GM21619 (cell line): ENCODE measurements around the gene BPIFB1.

Source experiments
- ATAC-seq: cut with Tn5 transposase; IDR thresholded peaks from one replicate; pipeline ENCODE4 v1.9.1; 2021; ENCODE audit not compliant: unreplicated experiment

The BPIFB1 gene

DNA sequence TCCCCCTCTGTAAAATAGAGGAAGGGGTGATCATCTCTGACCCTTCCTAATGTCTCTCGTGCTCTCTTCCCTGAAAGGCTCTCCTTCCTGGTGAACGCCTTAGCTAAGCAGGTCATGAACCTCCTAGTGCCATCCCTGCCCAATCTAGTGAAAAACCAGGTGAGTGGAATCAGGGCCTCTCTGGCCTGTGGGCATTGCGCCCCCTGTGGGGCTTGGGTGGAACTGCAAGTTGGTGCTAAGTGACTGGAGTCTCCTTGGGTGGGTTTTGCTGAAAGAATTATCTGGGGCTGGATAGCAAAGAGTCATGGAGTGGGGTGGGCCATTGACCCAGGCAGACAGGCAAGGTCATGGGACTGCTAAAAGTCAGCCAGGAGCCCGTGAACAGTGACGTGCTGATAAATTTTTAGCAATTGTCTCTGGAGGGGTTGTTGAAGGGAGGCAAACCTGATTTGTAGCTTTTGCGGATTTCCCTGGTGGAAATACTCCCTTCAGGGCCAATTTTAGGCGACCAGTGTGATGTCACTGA, 8.9 kb downstream of the BPIFB1 start:
- no peak for ATAC-seq

DNA sequence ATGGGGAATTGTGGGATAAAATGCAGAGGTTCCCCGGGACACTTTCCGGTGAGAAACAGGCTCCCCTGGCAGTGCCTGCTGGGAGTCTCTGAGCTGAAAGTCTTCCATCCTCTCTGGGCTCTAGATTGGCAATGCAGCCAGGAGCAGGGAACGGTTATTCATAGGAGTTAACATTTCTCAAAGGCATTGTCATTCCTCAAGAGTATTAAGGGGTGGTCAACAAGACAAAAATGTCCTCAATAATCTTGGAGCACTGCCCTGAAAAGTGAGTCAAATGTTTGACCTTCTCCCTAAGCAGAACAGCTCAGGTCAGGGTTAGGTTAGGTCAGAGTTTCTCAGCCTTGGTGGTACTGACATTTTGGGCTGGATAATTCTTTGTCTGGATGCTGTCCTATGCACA, 13.2 kb downstream of the BPIFB1 start:
- no peak for ATAC-seq

DNA sequence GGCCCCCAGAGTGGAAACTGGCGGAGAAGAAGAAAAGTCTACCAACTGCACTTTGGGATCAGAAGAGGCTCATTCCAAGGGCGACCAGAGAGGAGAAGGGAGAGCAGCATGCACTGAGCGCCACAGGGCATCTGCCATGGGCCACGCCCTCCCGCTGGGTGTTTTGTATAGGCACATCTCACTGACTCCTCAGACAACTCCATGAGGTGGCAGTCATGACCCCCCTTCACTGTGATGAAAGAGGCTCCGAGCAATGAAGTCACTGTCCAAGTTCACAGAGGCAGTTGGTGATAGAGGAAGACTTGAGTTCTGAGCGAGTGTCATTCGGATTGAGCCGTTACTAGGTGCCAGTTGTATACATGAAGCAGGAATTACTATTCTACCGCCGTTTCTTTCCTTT, 15.4 kb downstream of the BPIFB1 start:
- no peak for ATAC-seq

DNA sequence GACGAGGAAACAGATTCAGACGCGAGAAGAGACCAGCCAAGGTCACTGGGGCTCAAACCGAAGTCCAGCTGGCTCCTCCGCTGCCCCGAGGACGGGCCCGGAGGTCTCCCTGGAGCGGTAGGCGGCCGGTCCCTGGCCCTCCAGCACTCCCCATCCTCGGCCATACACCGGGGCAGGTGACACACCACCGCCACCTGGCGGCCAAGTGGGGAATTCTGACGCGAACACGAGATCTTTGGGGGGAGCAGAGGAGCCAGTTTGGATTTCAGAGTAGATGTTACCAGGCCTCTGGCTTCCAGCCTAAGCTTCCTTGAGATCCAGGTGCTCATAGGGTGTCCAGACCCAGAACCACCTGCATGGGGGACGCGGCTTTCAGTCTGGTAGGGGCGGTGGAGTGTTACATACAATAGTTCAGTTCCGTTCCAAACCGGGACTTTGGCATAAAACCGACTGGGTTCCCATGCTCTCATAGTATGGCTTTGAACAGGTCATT, 16.1 kb downstream of the BPIFB1 start:
- ATAC-seq: no peak

DNA sequence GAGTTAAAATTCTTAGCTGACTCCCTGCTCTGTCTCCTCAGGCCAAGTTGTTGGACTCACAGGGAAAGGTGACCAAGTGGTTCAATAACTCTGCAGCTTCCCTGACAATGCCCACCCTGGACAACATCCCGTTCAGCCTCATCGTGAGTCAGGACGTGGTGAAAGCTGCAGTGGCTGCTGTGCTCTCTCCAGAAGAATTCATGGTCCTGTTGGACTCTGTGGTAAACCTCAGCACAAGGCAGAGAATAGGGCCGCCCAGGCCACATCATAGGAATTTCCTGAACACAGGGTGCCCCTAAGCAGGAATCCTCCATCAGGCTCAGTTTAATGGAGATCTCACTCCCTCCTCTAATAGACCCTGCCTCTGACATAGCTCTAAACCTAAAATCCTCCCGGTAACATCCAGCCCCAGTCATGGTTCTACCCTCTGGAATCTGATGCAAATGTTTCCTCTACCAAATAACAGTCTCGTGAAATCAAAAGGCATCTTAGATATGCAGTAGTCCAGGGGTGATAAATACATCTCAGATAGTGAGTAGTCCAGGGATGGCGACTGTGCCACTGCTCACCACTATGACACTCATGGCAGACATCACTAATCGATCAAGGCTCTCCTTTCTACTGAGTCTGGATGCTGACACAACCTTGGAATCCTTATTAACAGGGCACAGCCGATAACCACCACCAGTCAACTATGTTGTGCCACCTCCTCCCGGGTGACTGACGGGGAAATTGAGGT, 18.3 kb downstream of the BPIFB1 start:
- ATAC-seq: no peak

DNA sequence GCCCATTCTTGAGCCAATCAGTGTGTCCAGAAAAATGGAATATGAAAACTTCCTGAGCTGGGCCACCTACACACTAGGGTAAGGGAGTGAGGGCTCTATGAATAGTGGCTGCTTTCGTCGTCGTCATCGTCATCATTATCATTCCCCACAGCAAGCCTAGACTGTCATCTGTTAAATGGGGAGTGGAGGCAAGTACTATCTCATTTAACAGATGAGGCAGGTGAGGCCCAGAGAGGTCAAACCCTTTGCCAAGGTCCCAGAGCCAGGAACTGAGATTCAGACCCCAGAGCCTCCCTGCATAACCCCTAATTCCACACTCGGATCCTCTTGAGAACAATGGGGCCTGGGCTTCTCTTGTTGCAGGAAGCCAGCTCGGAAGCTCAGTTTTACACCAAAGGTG, 20.6 kb downstream of the BPIFB1 start:
- no peak for ATAC-seq

DNA sequence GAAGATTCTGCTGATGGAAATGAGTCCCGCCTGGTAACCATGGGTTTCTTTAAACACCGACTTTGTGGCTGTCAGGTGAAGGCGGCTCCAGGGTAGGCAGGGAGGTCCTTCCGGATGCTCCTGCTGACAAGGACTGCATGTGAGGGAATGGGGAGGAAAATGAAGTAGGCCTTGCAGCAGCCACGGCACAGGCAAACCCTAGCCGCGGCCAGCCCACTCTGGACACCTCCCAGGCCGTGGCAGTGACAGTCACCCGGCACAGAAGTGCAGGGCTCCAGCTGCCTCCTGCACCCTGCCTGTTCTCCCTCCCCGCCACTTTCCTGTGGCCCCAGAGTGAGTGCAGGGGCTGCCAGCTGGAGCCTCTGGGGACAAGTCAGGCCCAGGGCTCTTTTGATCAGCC, 21.0 kb downstream of the BPIFB1 start:
- no peak for ATAC-seq

DNA sequence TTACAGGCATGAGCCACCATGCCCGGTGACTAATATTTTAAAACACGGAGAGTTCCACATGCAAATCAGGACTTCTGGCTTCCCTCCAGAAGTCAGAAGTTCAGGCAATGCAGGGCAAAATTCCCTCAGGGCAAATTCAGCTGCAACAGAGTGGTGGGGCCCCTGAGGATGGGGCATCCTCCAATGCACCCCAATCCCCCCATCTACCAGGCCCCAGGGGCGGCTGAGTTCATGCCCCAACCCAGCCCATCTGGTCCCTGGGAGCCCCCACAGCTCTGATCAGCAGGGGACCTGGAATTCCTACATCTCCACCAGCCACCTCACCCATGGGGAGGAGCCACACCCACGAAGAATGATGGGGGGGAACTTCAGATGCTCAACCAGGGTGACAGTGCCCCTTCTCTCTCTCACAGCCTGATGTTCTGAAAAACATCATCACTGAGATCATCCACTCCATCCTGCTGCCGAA, 22.6 kb downstream of the BPIFB1 start:
- no peak for ATAC-seq

DNA sequence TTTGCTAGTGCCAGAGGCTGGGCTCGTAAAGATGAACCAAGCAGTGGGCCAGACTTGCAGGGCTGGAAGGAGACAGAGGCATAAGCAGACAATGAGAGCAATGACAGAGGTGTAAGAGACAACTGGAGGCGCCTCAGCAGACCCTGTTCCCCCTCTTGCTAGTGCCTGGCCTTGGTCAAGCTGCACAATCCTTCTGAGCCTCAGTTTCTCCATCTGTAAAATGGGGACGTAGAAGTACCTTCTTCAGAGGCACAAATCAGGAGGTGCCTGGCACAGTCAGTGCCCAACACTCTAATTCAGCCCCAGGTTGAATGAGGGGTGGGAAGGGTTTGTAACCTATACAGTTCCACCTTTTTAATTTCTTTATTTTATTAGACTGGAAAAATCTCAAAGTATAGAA, 23.2 kb downstream of the BPIFB1 start:
- ATAC-seq: no peak

DNA sequence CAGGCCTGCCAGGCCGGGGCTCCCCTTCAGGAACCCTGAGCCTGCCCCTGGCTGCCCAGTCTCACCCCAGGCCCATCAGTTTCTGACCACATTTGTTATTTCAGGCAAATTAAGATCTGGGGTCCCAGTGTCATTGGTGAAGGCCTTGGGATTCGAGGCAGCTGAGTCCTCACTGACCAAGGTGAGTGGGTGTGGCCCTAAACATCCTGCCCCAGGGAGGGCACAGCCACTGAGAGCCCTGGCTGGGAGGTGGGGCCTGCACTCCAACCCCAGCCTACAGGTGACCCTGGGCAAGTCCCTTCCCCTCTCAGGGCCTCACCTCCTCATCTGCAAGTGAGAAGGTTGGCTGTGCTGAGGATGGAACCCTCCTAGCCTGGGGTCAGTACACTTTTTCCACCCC, 23.8 kb downstream of the BPIFB1 start:
- no peak for ATAC-seq

DNA sequence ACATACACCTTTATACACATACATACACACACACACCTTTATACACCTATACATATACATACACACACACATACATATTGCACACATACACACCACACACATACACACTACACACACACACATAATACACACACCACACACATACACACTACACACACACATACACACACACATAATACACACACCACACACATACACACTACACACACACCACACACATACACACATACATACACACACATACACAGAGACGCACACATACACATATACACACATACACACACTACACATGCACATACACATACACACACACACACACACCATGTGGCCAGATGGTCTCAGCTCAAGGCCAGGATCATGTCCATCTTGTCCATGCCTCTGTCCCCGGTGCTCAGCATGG, 25.7 kb downstream of the BPIFB1 start:
- no peak for ATAC-seq

DNA sequence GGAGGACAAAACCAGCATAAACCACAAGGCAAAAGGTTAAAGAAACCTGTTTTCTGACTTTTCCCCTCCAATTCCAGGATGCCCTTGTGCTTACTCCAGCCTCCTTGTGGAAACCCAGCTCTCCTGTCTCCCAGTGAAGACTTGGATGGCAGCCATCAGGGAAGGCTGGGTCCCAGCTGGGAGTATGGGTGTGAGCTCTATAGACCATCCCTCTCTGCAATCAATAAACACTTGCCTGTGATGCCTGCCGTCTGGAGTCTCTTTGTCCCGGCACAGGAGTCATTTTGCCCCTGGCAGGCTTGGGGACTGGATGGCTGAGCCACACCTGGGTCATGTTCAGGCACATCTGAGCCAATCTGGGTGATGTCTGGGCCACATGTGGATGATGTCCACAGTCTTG, 26.6 kb downstream of the BPIFB1 start:
- no peak for ATAC-seq

DNA sequence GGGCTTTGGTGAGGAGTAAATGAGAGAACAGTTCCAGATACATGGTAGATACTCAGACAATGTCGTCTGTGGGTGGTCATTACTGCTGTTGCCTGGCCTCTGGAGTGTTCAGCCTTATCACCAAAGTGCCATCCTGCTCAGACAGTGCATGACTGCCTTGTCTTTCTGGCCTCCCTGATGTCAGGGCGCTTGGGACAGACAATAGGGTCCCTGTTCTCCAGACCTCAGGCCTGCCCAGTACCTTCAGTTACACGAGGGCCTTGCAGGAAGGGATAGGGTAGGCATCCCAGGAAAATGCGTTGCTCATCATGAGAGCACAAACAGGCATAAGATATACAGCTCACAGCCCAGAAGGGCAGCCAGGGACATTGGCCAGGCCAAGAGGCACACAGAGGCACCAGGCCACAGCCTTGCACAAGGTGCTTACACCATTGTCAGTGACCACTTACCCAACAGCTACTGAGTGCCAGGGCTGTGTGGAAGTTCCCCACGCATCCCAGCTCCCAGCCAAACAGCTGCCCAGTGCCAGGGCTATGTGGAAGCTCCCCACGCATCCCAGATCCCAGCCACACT, 27.4 kb downstream of the BPIFB1 start:
- no peak for ATAC-seq

DNA sequence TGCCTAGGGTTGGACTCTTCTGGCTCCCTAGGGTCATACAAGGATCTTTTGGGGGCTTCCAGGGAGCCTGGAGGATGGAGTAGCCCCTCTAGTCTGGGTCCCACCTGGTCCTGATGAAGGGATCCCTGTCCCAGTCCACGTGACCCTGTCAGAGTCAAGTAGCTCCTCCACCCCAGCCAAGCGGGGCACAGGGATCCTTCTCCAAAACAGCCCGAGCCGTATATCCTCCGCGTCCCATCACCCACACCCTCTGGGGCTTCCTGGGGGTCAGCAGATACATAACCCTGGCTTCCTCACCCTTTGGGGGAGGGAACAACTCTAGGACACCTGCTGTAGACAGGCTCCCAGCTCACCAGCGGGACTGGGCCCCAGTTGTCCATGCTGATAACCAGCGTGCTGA, 28.0 kb downstream of the BPIFB1 start:
- ATAC-seq: no peak

DNA sequence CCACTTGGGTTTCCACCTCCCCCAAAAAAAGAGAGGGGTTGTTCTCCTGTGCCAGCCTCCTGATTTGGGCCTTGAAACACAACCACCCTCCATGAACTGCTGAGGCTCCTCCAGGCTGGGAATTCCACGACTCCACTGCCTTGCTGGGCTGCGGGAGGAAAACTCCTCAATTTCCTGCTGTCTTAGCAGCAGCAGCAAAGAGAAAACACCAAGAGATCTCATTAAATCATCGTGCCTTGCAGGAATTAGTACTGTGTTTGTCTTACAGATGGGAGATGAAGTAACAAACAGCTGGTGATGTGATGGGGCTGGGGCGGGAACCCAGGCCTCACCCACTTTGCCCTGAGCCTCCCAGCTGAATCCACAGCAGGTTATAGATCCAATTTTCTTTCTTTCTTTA, 29.0 kb downstream of the BPIFB1 start:
- ATAC-seq: no peak

DNA sequence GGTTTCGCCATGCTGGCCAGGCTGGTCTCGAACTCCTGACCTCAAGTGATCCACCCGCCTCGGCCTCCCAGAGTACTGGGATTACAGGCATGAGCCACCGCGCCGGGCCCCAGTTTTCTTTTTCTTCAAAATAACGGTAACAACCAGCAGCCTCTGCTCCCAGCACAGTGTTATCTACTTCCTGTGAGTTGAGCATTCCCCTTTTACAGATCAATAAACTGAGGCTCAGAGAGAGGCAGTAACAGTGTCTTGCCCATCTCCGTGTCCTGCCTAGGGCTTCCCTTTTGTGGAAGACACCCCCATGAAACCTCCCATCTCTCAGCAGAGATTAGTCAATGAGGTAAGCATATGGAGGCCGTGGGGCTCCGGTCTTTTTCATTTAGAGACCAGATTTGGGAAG, 29.6 kb downstream of the BPIFB1 start:
- ATAC-seq: no peak

DNA sequence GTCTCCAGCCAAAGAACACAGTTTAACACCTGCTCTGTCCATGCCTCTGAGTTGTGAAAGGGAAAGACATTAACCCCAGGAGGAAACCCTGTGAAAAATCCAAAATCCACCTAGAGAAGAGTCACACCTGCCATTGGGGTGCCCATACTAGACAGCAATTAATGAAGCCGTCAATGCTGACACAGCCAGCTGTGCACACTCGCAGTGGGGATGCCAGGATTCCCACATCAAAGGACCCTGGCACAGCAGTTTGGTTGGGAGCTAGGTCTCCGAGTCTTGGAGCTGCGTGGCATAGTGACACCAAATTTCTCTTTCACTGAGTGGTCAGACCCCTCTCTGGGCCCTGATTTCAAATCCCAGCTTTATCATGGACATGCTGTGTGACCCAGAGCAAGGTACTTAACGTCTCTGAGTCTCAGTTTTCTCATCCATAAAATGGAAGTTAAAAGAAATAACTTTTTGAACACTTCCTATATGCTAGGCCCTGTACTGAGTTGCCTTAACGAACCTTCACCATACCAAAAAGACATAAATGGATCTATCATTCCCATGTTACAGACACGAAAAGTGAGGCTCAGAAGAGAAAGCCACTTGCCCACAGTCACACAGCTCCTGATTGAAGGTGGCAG, 30.8 kb downstream of the BPIFB1 start:
- ATAC-seq: no peak

DNA sequence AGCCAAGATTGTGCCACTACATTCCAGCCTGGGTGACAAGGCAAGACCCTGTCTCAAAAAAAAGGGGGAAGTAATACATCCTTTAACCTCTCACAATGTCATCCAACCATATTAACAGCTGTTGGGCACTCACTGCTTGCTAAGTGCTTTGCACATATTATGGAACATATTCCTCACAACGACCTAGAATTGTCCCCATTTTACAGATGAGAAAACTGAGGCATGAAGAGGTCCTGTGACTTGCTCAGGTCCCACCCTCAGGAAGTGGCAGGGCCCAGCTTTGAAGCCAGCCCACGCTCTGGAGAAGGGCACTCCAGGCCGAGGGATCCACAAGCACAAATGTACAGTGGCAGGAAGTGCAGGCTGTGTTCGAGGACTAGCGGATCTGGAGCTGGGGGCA, 33.3 kb downstream of the BPIFB1 start:
- ATAC-seq: no peak

DNA sequence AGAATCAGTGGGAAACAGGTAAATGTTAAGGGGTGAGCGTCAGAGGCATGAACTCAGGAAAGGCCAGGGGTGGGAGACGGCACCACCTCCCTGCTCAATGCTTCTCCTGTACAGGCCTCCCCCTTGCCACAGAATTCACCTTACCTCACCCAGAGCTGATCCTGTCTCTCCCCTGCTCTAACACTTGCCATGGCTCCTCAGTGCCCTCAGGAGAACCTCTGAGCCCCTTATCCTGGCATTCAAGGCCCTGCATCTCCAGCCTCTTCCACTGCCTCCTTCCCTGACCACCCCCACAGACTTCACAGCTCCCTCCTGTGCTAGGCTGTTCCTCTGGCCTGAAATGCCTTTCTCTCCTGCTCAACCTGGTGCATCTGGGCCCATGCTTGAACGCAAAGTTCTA, 33.9 kb downstream of the BPIFB1 start:
- no peak for ATAC-seq

DNA sequence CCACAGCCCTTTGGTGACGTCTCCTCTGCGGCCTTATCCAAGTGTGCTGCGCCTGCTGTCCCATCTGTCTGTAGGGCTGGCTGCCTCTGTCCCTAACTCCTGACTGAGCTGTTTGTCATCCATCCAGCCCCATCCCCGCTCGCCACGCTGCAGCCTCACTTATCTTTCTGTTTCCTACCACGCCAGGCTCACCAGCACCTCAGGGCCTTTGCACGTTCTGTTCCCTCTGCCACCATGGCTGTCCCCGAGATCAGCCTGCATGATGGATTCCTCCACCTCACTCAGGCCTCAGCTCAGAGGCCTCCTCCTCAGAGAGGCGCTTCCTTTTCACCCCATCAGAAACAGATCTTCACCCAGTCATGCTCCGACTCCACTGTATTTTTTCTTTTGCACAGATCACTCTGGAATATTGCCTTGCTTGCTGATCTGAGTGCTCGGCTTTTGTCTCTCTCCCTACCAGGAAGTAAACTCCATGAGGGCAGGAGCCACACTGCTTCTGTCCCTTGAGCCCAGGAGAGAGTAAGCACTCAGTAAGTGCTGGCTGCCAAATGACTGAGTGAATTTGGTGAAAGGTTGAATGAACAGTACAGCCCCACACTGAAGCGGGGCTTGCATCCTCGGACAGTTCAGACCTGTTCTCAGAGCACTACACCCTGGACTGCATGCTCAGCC, 34.5 kb downstream of the BPIFB1 start:
- ATAC-seq: no peak

DNA sequence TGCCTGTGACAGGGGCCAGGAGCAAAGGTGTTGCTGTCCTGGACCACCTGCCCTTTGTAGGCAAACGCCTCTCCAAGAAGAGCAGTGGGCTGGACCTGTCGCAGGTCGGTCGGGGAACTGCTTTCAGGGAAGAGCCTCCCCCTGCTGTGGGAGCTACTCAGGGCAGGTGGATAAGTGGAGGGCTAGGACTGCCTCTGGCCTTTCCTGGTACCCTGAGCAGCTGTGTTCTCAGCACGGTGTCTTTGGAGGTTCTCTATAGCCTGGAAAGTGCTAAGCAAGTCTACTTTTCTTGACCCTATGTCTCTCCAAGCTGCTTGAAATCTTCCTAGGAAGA, 35.0 kb downstream of the BPIFB1 start:
- ATAC-seq: no peak

DNA sequence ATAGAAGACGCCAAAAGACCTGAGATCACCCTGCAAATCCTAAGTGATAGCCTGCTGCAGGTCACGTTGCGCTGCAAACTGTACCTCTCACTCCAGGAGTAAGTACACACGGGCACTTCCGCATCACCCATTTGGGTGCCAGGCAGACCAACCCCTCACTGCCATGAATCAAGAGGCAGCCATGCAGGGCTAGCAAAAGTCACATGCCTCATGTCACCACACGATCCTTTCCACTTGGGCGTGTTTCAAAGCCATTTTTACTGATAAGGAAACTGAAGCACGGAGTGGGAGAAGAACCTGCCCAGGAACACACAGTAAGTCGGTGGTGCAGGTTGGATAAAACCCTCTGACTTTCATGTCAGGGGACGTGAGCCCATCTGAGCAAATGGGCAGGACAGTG, 37.0 kb downstream of the BPIFB1 start:
- ATAC-seq: no peak
